ENCODE measurements around the gene TUBA3D. TPM values are rescaled to one million over a fixed set of nuclear protein-coding genes. Genes with fewer than 3 reads are reported as not detected.
"Not testable (repeated sequence)": the region's sequence is repeated elsewhere in the genome, so short reads cannot be mapped to it uniquely, and the experiment has no call there.

The TUBA3D gene
- total and polyA plus RNA-seq, 2 donors (not counting 1 experiment from before 2014, with no cell fraction given), result not detected

GRCh38 chr2:131445515-131445797 lies 30.5 kb upstream of the TUBA3D start:
- H2AFZ ChIP-seq (ENCODE audit: low read length); DNase-seq (ENCODE audit: low read depth in 2 of 2); H3K9ac ChIP-seq (ENCODE audit: insufficient read depth, low read length); H3K27ac ChIP-seq (ENCODE audit: insufficient read depth, low read length); H4K20me1 ChIP-seq (ENCODE audit: control insufficient read depth, extremely low read depth, insufficient read depth, low read length); H3K9me3 ChIP-seq (ENCODE audit: control insufficient read depth, insufficient read depth, low read depth, low read length); H3K4me1 ChIP-seq (ENCODE audit: control insufficient read depth, extremely low read depth, insufficient read depth, low read length); H3K27me3 ChIP-seq (ENCODE audit: control insufficient read depth, insufficient read depth, low read length); H3K4me3 ChIP-seq (replicated peaks in 1 of 4; ENCODE audit: control extremely low read depth in 1 of 4, insufficient read depth in 1 of 4, low read depth in 3 of 4, low read length in 4 of 4); H3K4me2 ChIP-seq (ENCODE audit: extremely low read depth, insufficient read depth, low read length); H3K36me3 ChIP-seq (ENCODE audit: control insufficient read depth, insufficient read depth, low read length); H3K79me2 ChIP-seq (ENCODE audit: control insufficient read depth, insufficient read depth, low read length): not testable (repeated sequence)

GRCh38 chr2:131445896-131446295 lies 30.0 kb upstream of the TUBA3D start:
- H3K36me3 ChIP-seq (ENCODE audit: control insufficient read depth, insufficient read depth, low read length), result no peaks in the 10 kb centered on the region
- H3K9ac ChIP-seq (ENCODE audit: insufficient read depth, low read length), result no peak overlapping the region
- no peaks in the 10 kb centered on the region for H3K27me3 ChIP-seq (ENCODE audit: control insufficient read depth, insufficient read depth, low read length)
- no peak overlapping the region for H3K4me2 ChIP-seq (ENCODE audit: extremely low read depth, insufficient read depth, low read length)
- H3K4me3 ChIP-seq (replicated peaks in 1 of 4; ENCODE audit: control extremely low read depth in 1 of 4, insufficient read depth in 1 of 4, low read depth in 3 of 4, low read length in 4 of 4), result no peak overlapping the region
- no peaks in the 10 kb centered on the region for H3K4me1 ChIP-seq (ENCODE audit: control insufficient read depth, extremely low read depth, insufficient read depth, low read length)
- no peaks in the 10 kb centered on the region for H3K79me2 ChIP-seq (ENCODE audit: control insufficient read depth, insufficient read depth, low read length)
- H3K27ac ChIP-seq (ENCODE audit: insufficient read depth, low read length), result no peak overlapping the region
- no peaks in the 10 kb centered on the region for H4K20me1 ChIP-seq (ENCODE audit: control insufficient read depth, extremely low read depth, insufficient read depth, low read length)
- H3K9me3 ChIP-seq (ENCODE audit: control insufficient read depth, insufficient read depth, low read depth, low read length), result no peaks in the 10 kb centered on the region
- no peak for DNase-seq (ENCODE audit: low read depth in 2 of 2)
- H2AFZ ChIP-seq (ENCODE audit: low read length), result no peak overlapping the region
- TF ChIP-seq EZH2 (IDR thresholded peaks at IDR 0.05; ENCODE audit: low read length, missing control alignments) (no peak), CTCF (conservative IDR thresholded peaks at IDR 0.05 in 1 of 2, IDR thresholded peaks at IDR 0.05 in 1 of 2; ENCODE audit: low read depth in 1 of 2, low read length in 2 of 2) (no peak)

GRCh38 chr2:131447981-131448380 lies 27.9 kb upstream of the TUBA3D start:
- H3K4me3 ChIP-seq (replicated peaks in 1 of 4; ENCODE audit: control extremely low read depth in 1 of 4, insufficient read depth in 1 of 4, low read depth in 3 of 4, low read length in 4 of 4); H3K9ac ChIP-seq (ENCODE audit: insufficient read depth, low read length); H3K27me3 ChIP-seq (ENCODE audit: control insufficient read depth, insufficient read depth, low read length); H3K4me1 ChIP-seq (ENCODE audit: control insufficient read depth, extremely low read depth, insufficient read depth, low read length); H2AFZ ChIP-seq (ENCODE audit: low read length); H3K27ac ChIP-seq (ENCODE audit: insufficient read depth, low read length); H3K79me2 ChIP-seq (ENCODE audit: control insufficient read depth, insufficient read depth, low read length); H3K4me2 ChIP-seq (ENCODE audit: extremely low read depth, insufficient read depth, low read length); H4K20me1 ChIP-seq (ENCODE audit: control insufficient read depth, extremely low read depth, insufficient read depth, low read length); H3K36me3 ChIP-seq (ENCODE audit: control insufficient read depth, insufficient read depth, low read length); DNase-seq (ENCODE audit: low read depth in 2 of 2); H3K9me3 ChIP-seq (ENCODE audit: control insufficient read depth, insufficient read depth, low read depth, low read length): not testable (repeated sequence)

DNA sequence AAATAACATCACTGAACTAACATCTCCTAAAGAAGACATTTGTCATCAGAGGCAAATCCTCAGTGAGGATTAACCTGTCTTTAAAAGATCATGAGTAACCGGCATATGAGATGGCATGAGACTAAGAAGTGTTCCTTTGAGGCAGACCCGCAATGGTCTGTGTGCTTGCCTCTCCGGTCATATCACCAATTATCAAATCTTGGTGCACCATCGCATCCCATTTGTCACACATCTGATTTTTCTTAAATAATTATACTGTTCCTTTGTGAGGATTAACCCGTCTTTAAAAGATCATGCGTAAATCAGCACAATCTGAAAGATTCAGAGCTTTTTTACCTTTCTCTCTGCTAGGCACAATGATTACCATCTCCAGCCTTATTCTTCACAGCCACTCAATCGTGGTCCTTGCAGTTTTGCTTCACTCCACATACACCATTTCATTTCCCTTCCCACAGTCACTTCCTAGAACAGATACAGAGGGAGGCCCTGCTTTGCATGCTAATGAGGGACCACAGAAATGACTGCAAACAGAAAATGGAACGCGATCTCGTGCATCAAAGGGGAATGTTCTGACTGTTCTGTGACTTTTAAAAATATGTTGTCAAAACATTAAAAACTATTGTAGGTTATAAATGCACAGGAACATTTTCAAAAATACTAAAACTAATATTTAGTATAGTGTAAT lies 24.5 kb upstream of the TUBA3D start:
- not testable (repeated sequence) for H3K27me3 ChIP-seq (ENCODE audit: control insufficient read depth, insufficient read depth, low read length); H4K20me1 ChIP-seq (ENCODE audit: control insufficient read depth, extremely low read depth, insufficient read depth, low read length); H3K4me1 ChIP-seq (ENCODE audit: control insufficient read depth, extremely low read depth, insufficient read depth, low read length); DNase-seq (ENCODE audit: low read depth in 2 of 2); H3K4me3 ChIP-seq (replicated peaks in 1 of 4; ENCODE audit: control extremely low read depth in 1 of 4, insufficient read depth in 1 of 4, low read depth in 3 of 4, low read length in 4 of 4); H2AFZ ChIP-seq (ENCODE audit: low read length); H3K4me2 ChIP-seq (ENCODE audit: extremely low read depth, insufficient read depth, low read length); H3K36me3 ChIP-seq (ENCODE audit: control insufficient read depth, insufficient read depth, low read length); H3K9me3 ChIP-seq (ENCODE audit: control insufficient read depth, insufficient read depth, low read depth, low read length); H3K79me2 ChIP-seq (ENCODE audit: control insufficient read depth, insufficient read depth, low read length); H3K9ac ChIP-seq (ENCODE audit: insufficient read depth, low read length); H3K27ac ChIP-seq (ENCODE audit: insufficient read depth, low read length)

- H3K4me3 ChIP-seq (replicated peaks in 1 of 4; ENCODE audit: control extremely low read depth in 1 of 4, insufficient read depth in 1 of 4, low read depth in 3 of 4, low read length in 4 of 4); H4K20me1 ChIP-seq (ENCODE audit: control insufficient read depth, extremely low read depth, insufficient read depth, low read length); H3K27me3 ChIP-seq (ENCODE audit: control insufficient read depth, insufficient read depth, low read length); DNase-seq (ENCODE audit: low read depth in 2 of 2); H3K9ac ChIP-seq (ENCODE audit: insufficient read depth, low read length); H3K36me3 ChIP-seq (ENCODE audit: control insufficient read depth, insufficient read depth, low read length); H3K9me3 ChIP-seq (ENCODE audit: control insufficient read depth, insufficient read depth, low read depth, low read length); H3K4me2 ChIP-seq (ENCODE audit: extremely low read depth, insufficient read depth, low read length); H2AFZ ChIP-seq (ENCODE audit: low read length); H3K27ac ChIP-seq (ENCODE audit: insufficient read depth, low read length); H3K79me2 ChIP-seq (ENCODE audit: control insufficient read depth, insufficient read depth, low read length); H3K4me1 ChIP-seq (ENCODE audit: control insufficient read depth, extremely low read depth, insufficient read depth, low read length): not testable (repeated sequence)
These were observed 21.0 kb upstream of the TUBA3D start for GRCh38 chr2:131454914-131455313.

- not testable (repeated sequence) for H3K4me3 ChIP-seq (replicated peaks in 1 of 4; ENCODE audit: control extremely low read depth in 1 of 4, insufficient read depth in 1 of 4, low read depth in 3 of 4, low read length in 4 of 4); H3K9ac ChIP-seq (ENCODE audit: insufficient read depth, low read length); H3K27ac ChIP-seq (ENCODE audit: insufficient read depth, low read length); H3K9me3 ChIP-seq (ENCODE audit: control insufficient read depth, insufficient read depth, low read depth, low read length); H3K27me3 ChIP-seq (ENCODE audit: control insufficient read depth, insufficient read depth, low read length); H3K36me3 ChIP-seq (ENCODE audit: control insufficient read depth, insufficient read depth, low read length); H3K79me2 ChIP-seq (ENCODE audit: control insufficient read depth, insufficient read depth, low read length); H3K4me1 ChIP-seq (ENCODE audit: control insufficient read depth, extremely low read depth, insufficient read depth, low read length); H2AFZ ChIP-seq (ENCODE audit: low read length); DNase-seq (ENCODE audit: low read depth in 2 of 2); H3K4me2 ChIP-seq (ENCODE audit: extremely low read depth, insufficient read depth, low read length); H4K20me1 ChIP-seq (ENCODE audit: control insufficient read depth, extremely low read depth, insufficient read depth, low read length)
These were observed 8.2 kb upstream of the TUBA3D start for GRCh38 chr2:131467722-131468121.

All from fibroblast of lung (primary cell).